ENCODE measurements around the gene CLSTN2. TPM values are rescaled to one million over a fixed set of nuclear protein-coding genes. Genes with fewer than 3 reads are reported as not detected.

CLSTN2 gene
- total RNA-seq, 1 donor from 2014 or later, result 3.9 TPM

DNA sequence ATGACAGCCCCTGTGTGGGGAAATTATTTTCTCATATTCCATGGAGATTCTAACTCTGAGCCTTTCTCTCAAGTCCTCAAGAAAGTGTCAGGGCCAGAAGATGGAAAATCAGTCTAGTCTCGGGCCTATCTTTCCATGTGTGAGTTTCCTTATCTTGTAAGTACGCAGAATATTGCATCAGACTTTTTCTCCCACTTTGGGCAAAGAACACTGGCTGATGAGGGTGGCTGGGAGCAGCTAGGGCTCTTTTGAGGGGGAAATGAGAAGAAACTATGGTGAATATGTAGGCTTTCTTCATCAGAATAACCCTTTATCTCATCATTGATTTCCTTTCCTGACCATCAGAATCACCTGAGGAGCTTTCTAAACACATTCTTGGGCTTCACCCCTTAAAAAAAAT is 264.0 kb downstream of the CLSTN2 start:
- intact Hi-C loops (cut with DNase I), result no loop called here
- DNase-seq (ENCODE audit: low spot score), result no peak

DNA sequence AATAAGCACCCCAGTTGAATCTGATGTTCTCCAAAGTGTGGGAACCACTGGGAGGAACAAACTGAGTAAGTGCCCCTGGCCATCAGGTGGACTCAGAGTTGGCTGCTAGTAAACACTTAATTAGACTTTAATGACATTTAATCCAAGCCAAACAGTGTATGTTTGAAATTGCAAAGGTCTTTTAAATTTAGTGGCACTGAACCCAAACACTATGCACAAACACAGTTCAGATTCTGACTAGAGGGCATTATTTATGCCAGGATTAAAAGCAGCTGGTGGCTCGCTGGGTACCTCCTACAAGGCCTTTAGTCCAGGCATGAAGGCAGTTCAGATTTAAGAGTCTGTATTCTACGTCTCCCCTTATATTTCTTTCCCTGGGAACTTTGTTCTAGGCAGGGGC is 264.8 kb downstream of the CLSTN2 start:
- DNase-seq (ENCODE audit: low spot score), result no peak
- intact Hi-C loops (cut with DNase I), result no loop called here

DNA sequence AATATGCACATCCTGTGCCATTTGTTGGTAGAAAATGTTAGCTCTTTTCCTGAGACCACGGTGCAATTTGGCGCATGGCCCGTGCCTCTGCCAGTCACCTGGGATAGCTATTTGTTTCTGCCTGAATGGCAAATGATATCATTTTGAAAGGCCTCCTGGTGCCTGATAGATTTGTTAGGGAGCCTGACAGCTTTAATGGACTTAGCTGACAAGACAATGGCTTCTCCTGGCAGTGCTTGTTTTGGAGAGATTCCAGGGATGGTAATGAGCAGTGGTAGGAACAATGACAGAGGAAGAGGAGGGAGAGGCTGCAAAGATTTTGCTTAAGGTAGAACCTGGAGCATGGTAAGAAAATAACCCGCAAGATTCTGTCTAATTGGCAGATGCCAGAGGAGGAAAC is 268.5 kb downstream of the CLSTN2 start:
- intact Hi-C loops (cut with DNase I), result no loop called here
- DNase-seq (ENCODE audit: low spot score), result no peak

- no peak for DNase-seq (ENCODE audit: low spot score)
- intact Hi-C loops (cut with DNase I), result no loop called here
Observed at GRCh38 chr3:140204271-140204984, 269.4 kb downstream of the CLSTN2 start.

- no peak for DNase-seq (ENCODE audit: low spot score)
- intact Hi-C loops (cut with DNase I), result no loop called here
Observed at GRCh38 chr3:140205598-140205997, 270.6 kb downstream of the CLSTN2 start.

DNA sequence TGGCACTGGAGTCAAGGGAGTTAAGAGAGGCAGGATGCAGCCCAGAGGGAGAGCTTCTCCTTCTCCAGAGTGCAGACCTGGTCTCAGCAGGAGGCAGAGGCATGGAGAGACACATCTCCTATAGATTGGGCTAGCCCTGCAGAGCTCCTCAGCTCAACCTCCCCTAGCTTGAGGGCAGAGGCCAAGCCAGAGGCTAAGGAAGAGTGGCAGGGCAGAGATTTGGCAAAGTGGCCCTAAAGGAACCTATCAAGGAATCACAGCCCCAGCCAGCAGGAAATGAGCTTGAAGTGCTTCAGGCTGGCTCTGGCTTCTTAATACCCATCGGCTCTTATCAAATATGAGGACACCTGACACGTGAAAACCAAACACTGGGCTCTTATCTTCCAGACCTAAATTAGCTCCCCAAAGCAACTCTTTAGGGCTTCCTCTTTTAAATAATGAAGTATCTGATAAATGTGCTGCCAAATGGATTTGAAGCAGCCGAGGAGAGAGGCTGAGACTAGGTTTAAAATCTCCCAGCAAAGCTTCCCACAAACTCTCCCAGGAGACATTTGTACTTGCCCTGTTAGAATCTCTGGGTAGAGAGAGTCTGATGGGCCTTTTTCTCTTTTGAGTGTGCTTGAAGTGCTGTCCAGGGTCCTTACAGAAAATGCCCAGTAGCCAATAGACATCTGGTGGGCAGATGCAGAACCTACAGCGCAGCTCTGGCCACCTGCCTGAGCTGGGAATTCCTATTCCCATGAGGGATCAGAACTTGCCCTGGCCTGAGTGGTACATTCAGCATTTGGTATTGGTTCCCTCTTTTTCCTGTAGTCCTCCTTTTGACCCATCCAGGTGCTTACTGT is 271.4 kb downstream of the CLSTN2 start:
- no peak for DNase-seq (ENCODE audit: low spot score)
- intact Hi-C loops (cut with DNase I), result loop anchor here (2.0 kb wide), 1 partner anchor 78 kb away; no protein-coding TSS in a partner anchor

- no peak for DNase-seq (ENCODE audit: low spot score)
- intact Hi-C loops (cut with DNase I), result loop anchor here (2.0 kb wide), 1 partner anchor 79 kb away; no protein-coding TSS in a partner anchor
Observed at GRCh38 chr3:140207541-140207940, 272.6 kb downstream of the CLSTN2 start.

DNA sequence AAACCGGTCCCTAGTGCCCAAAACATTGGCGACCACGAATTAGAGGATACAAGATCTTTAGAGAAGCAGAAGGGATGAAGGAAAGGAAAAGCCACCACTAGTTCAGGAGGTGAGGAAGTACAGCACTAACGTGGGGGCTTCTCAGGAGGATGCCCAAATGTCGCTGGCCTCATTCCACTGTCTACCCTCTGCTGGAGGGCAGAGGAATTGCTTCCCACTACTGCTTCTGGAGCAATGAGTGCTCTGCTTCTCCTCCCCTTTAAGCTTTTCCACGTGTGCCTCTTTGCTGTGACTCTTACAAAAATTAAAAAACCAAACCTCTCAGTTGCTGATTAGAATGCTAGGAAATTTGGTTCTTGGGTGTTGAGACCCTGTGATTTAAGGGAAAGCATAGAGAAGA is 281.3 kb downstream of the CLSTN2 start:
- intact Hi-C loops (cut with DNase I), result loop anchor here (5.0 kb wide), 1 partner anchor 79 kb away; no protein-coding TSS in a partner anchor
- DNase-seq (ENCODE audit: low spot score), result no peak

- intact Hi-C loops (cut with DNase I), result loop anchor here (5.0 kb wide), 1 partner anchor 82 kb away; no protein-coding TSS in a partner anchor
- no peak for DNase-seq (ENCODE audit: low spot score)
Observed at GRCh38 chr3:140219291-140219690, 284.3 kb downstream of the CLSTN2 start.

DNA sequence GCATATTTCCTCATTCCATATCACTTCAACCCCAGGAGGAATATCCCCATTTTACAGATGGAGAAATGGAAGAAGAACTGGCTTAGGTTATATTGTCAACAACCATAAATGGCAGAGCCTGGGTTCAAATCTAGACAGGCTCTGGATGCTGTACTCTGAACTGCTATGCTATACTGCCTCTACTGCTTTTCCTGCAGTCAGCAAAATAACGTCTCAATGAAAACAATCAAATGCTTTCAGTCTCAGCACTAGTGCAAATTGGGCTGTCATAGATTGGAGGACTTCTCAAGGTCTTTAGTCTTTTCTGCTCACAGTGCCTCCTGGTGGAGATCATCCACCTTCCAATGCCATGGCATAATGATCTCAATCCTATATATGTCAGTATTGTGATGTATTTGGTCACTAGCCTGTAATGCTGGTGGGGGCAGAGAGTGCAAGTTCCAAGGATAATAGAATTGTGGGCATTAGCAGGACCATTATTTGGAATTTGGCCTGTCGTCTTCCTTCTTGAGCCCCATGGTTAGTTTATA is 285.0 kb downstream of the CLSTN2 start:
- no peak for DNase-seq (ENCODE audit: low spot score)
- intact Hi-C loops (cut with DNase I), result loop anchor here (5.0 kb wide), 1 partner anchor 83 kb away; no protein-coding TSS in a partner anchor

GRCh38 chr3:140223197-140223596 is 288.2 kb downstream of the CLSTN2 start:
- DNase-seq (ENCODE audit: low spot score), result no peak
- intact Hi-C loops (cut with DNase I), result no loop called here

- DNase-seq (ENCODE audit: low spot score), result no peak
- intact Hi-C loops (cut with DNase I), result no loop called here
Observed at GRCh38 chr3:140223631-140224030, 288.6 kb downstream of the CLSTN2 start.

DNA sequence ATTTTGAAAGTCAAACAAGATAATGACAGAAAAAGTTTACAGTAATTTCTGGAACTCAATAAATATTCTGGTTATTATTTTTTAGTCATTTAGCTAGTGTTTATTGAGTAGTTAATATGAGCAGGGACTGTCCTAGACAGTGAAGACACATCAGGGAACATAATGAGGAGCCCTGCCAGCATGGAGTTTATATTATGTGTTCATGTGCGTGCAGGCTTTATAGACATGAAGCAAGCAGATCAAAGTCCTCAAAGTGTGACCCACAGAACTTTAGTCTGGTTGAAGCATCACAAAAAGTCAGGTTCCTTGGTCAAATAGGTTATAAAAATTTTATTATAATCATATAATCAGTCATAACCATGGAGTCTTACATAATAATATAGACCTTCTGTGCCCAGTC is 289.3 kb downstream of the CLSTN2 start:
- intact Hi-C loops (cut with DNase I), result no loop called here

DNA sequence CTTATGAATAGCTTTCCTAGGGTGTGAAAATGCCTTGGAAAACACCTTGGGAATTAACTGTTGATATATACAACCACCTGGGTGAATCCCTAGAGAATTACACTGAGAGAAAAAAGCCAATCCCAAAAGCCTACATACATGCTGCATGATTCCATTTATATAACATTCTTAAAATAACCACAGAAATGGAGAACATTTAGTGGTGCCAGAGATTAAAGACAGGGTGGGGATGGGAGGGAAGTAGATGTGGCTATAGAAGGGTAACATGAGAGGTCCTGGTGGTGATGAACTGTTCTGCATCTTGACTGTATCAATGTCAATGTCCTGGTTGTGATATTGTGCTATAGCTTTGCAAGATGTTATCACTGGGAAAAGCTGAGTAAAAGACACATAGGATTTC is 291.0 kb downstream of the CLSTN2 start:
- DNase-seq (ENCODE audit: low spot score), result no peak

More for the DNA sequence above, 289.3 kb downstream of the CLSTN2 start:
- DNase-seq (ENCODE audit: low spot score), result no peak

DNA sequence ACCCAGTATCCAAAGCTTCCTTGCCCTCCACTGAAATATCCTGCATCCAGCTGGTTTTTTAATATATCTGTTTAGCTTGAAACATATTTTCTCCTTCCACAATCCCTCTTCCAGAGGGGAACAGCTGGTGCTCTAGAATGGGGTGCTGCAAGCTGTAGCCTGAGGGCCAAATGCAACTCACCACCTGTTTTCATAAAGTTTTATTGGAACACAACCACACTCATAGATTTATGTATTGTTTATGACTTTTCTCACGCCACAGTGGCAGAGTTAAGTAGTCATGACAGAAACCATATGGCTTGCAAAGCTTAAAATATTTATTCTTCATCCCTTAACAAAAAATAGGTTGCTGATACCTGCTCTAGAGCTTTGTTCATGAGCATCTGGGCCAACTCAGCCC is 298.7 kb downstream of the CLSTN2 start:
- intact Hi-C loops (cut with DNase I), result no loop called here

More for the DNA sequence above, 291.0 kb downstream of the CLSTN2 start:
- intact Hi-C loops (cut with DNase I), result no loop called here

DNA sequence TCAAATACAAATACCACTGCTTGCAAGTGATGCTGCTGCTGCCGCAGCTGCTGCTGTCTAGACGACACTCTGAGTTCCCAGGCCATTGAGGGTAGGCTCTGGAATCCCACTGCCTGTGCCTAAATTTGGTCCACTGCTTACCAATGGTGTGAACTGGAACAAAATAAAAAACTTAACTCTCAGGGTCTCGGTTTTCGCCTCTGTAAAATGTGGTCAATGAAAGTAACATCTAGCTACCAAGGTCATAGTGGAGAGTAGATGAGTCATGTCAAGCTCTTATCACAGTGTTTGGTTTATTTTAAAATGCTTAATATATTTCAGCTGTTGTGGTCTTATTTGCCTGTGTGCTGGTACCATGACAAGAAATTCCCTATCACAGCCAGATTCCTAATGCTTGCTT is 299.3 kb downstream of the CLSTN2 start:
- no peak for DNase-seq (ENCODE audit: low spot score)
- intact Hi-C loops (cut with DNase I), result no loop called here

More for the DNA sequence above, 298.7 kb downstream of the CLSTN2 start:
- DNase-seq (ENCODE audit: low spot score), result no peak

GRCh38 chr3:140236836-140237501 is 302.0 kb downstream of the CLSTN2 start:
- intact Hi-C loops (cut with DNase I), result no loop called here

GRCh38 chr3:140238646-140239314 is 303.8 kb downstream of the CLSTN2 start:
- DNase-seq (ENCODE audit: low spot score), result no peak
- intact Hi-C loops (cut with DNase I), result no loop called here

More at GRCh38 chr3:140236836-140237501, 302.0 kb downstream of the CLSTN2 start:
- DNase-seq (ENCODE audit: low spot score), result no peak

DNA sequence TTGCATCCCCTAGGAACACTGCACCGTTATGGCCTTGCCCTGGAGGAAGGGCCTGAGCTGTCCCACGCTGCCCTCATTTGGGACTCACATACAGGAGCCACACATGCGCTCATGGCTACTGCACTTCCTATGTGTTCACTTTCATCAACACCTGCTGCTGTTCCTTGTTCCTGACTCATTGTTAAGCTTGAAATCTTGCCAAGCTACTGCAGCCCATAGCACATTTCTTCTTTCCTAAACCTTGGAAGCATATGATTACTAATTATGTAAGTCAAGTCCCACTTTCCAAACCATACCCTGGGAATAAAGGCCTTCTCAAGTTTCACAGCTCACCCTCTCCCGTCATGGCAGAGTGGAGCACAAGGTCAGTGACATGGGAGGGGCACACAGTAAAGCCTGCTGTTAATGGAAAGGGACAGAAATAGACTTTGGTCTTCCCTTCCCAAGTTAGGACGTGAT is 307.9 kb downstream of the CLSTN2 start:
- intact Hi-C loops (cut with DNase I), result no loop called here
- DNase-seq (ENCODE audit: low spot score), result no peak
